ENCODE measurements around the gene ZNF24. TPM values are rescaled to one million over a fixed set of nuclear protein-coding genes. Genes with fewer than 3 reads are reported as not detected.

ZNF24 gene
- total and polyA plus RNA-seq, 10 of the 15 experiments (the other 5 are each of a cell fraction or from before 2014, with no cell fraction given) = 13.6 to 41.7 (median 28.3) TPM

DNA sequence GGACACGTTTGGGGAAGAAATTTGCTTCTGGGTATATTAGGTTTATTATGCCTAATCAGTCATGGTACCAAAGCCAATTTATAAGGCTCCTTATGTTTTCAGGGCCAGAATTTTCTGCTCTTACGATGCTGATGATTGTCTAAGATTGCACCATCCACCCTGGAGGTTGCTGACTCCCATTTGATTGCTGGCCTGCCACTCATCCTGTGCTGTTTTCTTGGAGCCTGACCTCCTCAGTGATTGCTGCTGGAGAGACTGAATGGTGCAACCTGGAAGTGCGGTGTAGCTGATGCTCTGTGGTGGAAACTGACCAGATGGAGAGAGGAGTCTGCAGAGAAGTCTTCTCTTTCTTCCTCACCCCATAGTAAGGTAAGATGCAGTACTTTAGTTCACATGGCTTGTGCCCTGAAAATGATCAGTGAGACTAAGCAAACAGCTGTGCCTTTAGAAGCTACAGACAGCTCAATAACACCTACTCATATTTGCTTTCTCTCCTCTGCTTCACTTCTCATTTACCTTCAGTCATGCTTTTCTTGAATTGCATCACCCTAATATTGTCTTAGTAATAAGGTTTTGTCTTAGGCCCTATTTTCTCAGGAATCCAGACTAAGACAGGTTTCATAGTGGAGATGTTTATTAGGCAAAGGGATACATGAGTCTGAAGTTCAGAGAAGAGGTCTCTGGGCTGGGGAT, 17.4 kb downstream of the ZNF24 start:
- Histone ChIP-seq H4K20me1 (ENCODE audit: control insufficient read depth, insufficient read depth) (no peaks in the 10 kb centered on the region), H3K9ac (ENCODE audit: control insufficient read depth, insufficient read depth, low read length) (no peak overlapping the region), H3K4me3 (no peak overlapping the region), H3K79me2 (ENCODE audit: control insufficient read depth, insufficient read depth, low read length) (no peaks in the 10 kb centered on the region), H3K4me1 (ENCODE audit: control insufficient read depth, insufficient read depth, low read length) (no peaks in the 10 kb centered on the region), H3K27me3 (replicated peaks in 1 of 2; ENCODE audit: control insufficient read depth in 2 of 2, insufficient read depth in 2 of 2, low read length in 1 of 2) (no peaks in the 10 kb centered on the region), H3K36me3 (ENCODE audit: control insufficient read depth in 2 of 2, insufficient read depth in 2 of 2, low read length in 1 of 2) (no peaks in the 10 kb centered on the region; a peak in 2 of 4 replicates), H3K27ac (ENCODE audit: control insufficient read depth, insufficient read depth) (no peak overlapping the region), H3K9me3 (replicated peaks; ENCODE audit: control insufficient read depth, insufficient read depth, low read length) (no peaks in the 10 kb centered on the region), H2AFZ (ENCODE audit: control insufficient read depth, low read depth, low read length) (no peak overlapping the region), H3K4me2 (ENCODE audit: control insufficient read depth, insufficient read depth) (no peak overlapping the region)
- POLR2A ChIA-PET = no interaction called here
- FAIRE-seq = no peak
- no peak for DNase-seq (ENCODE audit: low read depth, low spot score)
- ATAC-seq = no peak; the same call in 2 of the 3 replicates
- RAD21 ChIA-PET (ENCODE audit: unreplicated experiment) = interaction anchor here (1.0 kb wide), 1 partner anchor 11 kb away, joined by 3 read pairs; no protein-coding TSS in a partner anchor
- CTCF ChIA-PET = no interaction called here
- 50% methylated on average over 3 of the region's 3 CpGs for WGBS (ENCODE audit: insufficient coverage, insufficient replicate concordance, low lambda C conversion rate, missing lambda C conversion rate)
- no TSS peak for BruUV-seq (replicated peaks)
- SMC1A ChIA-PET (ENCODE audit: uncharacterized antibody, unreplicated experiment) = interaction anchor here (0.7 kb wide), 1 partner anchor 518 kb away, joined by 3 read pairs; no protein-coding TSS in a partner anchor
- in situ Hi-C loops (cut with MboI) (no loop called here), intact Hi-C loops (cut with micrococcal nuclease; ENCODE audit: unreplicated experiment) (no loop called here)
- TF ChIP-seq, protein P1, sequence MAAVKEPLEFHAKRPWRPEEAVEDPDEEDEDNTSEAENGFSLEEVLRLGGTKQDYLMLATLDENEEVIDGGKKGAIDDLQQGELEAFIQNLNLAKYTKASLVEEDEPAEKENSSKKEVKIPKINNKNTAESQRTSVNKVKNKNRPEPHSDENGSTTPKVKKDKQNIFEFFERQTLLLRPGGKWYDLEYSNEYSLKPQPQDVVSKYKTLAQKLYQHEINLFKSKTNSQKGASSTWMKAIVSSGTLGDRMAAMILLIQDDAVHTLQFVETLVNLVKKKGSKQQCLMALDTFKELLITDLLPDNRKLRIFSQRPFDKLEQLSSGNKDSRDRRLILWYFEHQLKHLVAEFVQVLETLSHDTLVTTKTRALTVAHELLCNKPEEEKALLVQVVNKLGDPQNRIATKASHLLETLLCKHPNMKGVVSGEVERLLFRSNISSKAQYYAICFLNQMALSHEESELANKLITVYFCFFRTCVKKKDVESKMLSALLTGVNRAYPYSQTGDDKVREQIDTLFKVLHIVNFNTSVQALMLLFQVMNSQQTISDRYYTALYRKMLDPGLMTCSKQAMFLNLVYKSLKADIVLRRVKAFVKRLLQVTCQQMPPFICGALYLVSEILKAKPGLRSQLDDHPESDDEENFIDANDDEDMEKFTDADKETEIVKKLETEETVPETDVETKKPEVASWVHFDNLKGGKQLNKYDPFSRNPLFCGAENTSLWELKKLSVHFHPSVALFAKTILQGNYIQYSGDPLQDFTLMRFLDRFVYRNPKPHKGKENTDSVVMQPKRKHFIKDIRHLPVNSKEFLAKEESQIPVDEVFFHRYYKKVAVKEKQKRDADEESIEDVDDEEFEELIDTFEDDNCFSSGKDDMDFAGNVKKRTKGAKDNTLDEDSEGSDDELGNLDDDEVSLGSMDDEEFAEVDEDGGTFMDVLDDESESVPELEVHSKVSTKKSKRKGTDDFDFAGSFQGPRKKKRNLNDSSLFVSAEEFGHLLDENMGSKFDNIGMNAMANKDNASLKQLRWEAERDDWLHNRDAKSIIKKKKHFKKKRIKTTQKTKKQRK (IDR thresholded peaks at IDR 0.05; ENCODE audit: low read depth, low read length) = no peak
- TF ChIP-seq, protein P2, sequence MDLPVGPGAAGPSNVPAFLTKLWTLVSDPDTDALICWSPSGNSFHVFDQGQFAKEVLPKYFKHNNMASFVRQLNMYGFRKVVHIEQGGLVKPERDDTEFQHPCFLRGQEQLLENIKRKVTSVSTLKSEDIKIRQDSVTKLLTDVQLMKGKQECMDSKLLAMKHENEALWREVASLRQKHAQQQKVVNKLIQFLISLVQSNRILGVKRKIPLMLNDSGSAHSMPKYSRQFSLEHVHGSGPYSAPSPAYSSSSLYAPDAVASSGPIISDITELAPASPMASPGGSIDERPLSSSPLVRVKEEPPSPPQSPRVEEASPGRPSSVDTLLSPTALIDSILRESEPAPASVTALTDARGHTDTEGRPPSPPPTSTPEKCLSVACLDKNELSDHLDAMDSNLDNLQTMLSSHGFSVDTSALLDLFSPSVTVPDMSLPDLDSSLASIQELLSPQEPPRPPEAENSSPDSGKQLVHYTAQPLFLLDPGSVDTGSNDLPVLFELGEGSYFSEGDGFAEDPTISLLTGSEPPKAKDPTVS (IDR thresholded peaks at IDR 0.05; ENCODE audit: low read depth, low read length) = no peak
- no peak for TF ChIP-seq EED (IDR thresholded peaks at IDR 0.05; ENCODE audit: low read depth)
- TF ChIP-seq NRF1 (conservative IDR thresholded peaks at IDR 0.05; ENCODE audit: low read depth, low read length) = no peak
- TF ChIP-seq SUZ12 (IDR thresholded peaks at IDR 0.05; ENCODE audit: unreplicated experiment) = no peak
- TF ChIP-seq, protein P3, sequence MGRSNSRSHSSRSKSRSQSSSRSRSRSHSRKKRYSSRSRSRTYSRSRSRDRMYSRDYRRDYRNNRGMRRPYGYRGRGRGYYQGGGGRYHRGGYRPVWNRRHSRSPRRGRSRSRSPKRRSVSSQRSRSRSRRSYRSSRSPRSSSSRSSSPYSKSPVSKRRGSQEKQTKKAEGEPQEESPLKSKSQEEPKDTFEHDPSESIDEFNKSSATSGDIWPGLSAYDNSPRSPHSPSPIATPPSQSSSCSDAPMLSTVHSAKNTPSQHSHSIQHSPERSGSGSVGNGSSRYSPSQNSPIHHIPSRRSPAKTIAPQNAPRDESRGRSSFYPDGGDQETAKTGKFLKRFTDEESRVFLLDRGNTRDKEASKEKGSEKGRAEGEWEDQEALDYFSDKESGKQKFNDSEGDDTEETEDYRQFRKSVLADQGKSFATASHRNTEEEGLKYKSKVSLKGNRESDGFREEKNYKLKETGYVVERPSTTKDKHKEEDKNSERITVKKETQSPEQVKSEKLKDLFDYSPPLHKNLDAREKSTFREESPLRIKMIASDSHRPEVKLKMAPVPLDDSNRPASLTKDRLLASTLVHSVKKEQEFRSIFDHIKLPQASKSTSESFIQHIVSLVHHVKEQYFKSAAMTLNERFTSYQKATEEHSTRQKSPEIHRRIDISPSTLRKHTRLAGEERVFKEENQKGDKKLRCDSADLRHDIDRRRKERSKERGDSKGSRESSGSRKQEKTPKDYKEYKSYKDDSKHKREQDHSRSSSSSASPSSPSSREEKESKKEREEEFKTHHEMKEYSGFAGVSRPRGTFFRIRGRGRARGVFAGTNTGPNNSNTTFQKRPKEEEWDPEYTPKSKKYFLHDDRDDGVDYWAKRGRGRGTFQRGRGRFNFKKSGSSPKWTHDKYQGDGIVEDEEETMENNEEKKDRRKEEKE (IDR thresholded peaks at IDR 0.05) = no peak
- TF ChIP-seq, protein P4, sequence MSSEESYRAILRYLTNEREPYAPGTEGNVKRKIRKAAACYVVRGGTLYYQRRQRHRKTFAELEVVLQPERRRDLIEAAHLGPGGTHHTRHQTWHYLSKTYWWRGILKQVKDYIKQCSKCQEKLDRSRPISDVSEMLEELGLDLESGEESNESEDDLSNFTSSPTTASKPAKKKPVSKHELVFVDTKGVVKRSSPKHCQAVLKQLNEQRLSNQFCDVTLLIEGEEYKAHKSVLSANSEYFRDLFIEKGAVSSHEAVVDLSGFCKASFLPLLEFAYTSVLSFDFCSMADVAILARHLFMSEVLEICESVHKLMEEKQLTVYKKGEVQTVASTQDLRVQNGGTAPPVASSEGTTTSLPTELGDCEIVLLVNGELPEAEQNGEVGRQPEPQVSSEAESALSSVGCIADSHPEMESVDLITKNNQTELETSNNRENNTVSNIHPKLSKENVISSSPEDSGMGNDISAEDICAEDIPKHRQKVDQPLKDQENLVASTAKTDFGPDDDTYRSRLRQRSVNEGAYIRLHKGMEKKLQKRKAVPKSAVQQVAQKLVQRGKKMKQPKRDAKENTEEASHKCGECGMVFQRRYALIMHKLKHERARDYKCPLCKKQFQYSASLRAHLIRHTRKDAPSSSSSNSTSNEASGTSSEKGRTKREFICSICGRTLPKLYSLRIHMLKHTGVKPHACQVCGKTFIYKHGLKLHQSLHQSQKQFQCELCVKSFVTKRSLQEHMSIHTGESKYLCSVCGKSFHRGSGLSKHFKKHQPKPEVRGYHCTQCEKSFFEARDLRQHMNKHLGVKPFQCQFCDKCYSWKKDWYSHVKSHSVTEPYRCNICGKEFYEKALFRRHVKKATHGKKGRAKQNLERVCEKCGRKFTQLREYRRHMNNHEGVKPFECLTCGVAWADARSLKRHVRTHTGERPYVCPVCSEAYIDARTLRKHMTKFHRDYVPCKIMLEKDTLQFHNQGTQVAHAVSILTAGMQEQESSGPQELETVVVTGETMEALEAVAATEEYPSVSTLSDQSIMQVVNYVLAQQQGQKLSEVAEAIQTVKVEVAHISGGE (CRISPR knock-in tag; IDR thresholded peaks at IDR 0.05) = no peak
- TF ChIP-seq GABPA (IDR thresholded peaks at IDR 0.05; ENCODE audit: low read depth) = no peak
- TF ChIP-seq POLR2AphosphoS2 (IDR thresholded peaks at IDR 0.05; ENCODE audit: low read depth, low read length) = no peak
- no peak for TF ChIP-seq NFYB (IDR thresholded peaks at IDR 0.05; ENCODE audit: insufficient read depth, low read depth, low read length)
- no peak for TF ChIP-seq NFYA (IDR thresholded peaks at IDR 0.05; ENCODE audit: borderline replicate concordance, low read depth, low read length)
